Right forelimb (tissue), 1 donor: Measurements from ENCODE around the gene HOXC12.
A peak's percentile ranks its signal among the peaks of the same experiment; 100 is the strongest.

ENCODE experiments used
- DNase-seq: peaks from one replicate; pipeline ENCODE4 v3.0.0-alpha.2; 2018

HOXC12 gene

GRCh38 chr12:53941187-53941586 lies 13.5 kb upstream of the HOXC12 start:
- DNase-seq, result no peak

DNA sequence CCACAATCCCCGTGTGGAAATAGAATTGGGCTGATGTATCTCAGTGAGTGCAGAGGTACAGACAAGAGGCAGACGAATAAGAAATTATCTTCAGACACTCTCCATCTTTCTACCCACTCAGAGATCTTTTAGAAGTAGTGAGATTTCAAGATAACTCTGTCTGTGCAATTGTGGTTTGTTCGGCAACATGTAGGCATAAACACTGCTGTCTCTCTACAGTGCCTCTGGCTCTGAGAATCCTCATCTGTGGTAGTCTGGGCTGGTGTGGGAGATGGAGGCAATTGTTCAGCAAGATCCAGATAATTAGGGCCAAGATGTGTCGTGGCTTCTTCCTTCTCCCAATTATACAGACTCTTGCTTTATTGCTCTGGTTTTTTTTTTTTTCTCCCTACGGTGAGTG lies 13.0 kb upstream of the HOXC12 start:
- no peak for DNase-seq

DNA sequence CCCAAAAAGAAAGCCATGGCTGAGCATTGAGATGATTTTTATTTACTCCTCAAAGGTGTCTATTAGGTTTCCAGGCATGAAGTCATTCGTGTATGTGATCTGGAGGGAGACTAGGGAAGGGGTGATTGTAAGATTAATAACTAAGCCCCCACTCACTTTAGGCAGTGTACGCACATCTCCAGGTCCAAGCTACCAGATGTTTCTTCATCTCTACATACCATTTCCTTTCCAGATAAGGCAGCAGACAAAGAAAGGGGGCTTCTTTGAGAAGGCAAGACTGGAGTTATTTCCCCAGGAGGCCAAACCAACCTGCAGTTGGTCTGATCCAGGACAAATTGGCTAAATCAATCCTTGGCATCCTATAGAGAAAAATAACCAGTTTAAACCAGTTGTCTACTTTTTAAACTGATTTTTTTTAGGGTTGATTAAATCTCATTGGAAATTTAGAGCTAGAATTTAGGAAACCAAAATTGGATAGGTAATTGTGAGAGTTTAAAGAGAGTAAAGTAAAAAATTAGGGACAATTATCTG lies 12.2 kb upstream of the HOXC12 start:
- no peak for DNase-seq

DNA sequence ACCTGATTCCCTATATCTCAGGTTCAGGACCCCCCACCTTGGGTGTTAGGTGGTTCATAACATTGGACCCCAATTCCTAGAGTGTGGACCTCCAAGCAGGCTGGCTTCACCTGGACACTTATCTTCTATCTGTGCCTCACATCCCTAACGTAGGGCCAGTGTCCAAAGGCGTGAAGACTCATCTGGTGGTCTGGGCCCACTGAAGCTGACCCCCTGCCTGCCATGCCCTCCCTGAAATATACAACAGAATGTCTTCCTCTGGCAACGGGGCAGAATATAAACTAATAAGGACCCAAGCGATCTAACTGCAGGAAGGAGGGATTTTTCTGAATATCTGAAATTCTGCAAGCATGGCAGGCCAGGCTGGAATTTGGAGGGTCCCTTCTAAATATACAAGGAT lies 10.5 kb upstream of the HOXC12 start:
- DNase-seq, result peak; percentile 35

DNA sequence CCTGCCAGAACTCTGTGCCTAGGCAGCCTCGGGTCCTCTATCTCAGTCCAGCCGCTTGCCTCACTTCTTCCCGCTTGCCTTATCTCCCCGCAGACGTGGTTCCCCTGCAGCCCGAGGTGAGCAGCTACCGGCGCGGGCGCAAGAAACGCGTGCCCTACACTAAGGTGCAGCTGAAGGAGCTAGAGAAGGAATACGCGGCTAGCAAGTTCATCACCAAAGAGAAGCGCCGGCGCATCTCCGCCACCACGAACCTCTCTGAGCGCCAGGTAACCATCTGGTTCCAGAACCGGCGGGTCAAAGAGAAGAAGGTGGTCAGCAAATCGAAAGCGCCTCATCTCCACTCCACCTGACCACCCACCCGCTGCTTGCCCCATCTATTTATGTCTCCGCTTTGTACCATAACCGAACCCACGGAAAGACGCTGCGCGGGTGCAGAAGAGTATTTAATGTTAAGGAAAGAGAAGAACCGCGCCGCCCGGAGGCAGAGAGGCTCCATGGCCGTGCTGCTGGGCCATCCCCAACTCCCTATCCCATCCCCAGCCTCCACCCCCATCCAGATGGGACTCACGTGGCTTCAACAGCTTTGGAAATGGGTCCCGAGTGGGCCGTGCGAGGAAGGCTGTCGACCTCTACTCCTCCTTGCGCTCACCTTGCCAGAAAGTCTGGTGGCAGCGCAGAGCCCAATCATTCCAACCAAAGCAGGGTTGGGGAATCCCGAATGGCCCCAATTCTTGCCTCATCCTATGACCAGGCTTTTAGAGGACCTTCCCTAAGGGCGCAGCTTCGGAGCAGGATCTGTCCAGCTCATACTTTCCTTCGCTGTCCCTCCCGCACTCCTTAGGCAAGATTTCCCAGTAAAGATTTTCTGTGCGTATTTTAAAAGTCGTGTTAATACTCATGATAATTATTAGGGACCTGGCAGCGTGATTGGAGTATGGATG lies 9.5 kb upstream of the HOXC12 start:
- no peak for DNase-seq

DNA sequence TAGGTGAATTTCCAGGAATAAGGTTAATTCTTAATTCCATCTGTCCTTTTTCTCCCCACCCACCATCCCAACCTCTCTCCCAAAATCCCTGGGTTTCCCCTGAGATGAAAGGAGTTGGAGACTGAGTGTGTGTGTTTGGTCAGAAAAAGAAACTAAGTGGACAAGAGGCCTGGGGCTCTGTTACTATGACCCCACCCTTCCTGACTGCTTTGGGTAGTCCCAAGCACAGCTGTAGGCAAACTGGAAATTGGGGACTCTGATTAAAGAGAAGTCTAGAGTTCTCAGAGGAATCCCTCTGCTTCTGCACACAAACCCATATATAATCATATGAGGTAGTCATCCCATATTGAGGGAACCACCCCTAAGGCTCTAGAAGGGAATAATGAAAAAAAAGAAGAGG lies 7.0 kb upstream of the HOXC12 start:
- no peak for DNase-seq

GRCh38 chr12:53948650-53949593 lies 5.8 kb upstream of the HOXC12 start:
- no peak for DNase-seq

- no peak for DNase-seq
These were observed 4.9 kb upstream of the HOXC12 start for GRCh38 chr12:53949631-53950436.

GRCh38 chr12:53950437-53950773 lies 4.3 kb upstream of the HOXC12 start:
- no peak for DNase-seq

DNA sequence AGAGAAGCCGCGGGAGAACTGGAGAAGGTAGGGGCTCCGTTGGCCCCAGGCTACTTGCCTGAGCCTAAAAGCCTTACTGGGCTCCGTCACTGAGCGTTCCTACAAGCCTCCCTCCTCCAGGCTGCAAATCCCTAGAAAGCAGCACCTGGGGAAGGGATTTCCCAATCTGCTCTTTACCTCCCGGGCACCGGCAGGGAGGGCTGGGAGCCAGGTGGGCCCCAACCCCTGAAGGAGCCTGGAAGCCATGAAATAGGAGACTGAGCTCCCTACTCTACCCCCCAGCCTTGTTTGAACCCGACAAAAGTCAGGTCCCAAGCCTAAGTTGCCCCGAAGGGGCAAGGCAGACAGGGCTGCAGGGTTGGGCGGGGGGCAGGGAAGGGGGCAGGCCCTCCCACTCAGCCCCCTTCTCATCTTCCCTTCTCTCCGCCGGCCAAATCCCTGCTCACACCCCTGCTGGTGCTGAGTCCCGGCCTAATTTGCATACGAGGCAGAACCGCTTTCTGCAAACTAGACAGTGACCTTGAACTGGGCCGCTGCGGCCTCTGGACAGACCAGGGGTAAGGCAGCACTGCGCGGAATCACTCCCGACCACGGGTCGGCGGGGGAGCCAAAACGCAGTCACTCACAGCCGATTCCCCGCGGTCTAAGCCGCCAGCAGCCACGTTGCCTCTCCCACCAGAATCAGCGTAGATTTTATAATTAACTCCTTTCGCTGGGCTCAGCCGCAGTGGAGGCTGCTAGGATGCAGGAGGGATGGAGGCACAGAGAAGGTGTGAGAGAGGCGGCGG lies 3.7 kb upstream of the HOXC12 start:
- no peak for DNase-seq

GRCh38 chr12:53951577-53952334 lies 2.9 kb upstream of the HOXC12 start:
- no peak for DNase-seq

DNA sequence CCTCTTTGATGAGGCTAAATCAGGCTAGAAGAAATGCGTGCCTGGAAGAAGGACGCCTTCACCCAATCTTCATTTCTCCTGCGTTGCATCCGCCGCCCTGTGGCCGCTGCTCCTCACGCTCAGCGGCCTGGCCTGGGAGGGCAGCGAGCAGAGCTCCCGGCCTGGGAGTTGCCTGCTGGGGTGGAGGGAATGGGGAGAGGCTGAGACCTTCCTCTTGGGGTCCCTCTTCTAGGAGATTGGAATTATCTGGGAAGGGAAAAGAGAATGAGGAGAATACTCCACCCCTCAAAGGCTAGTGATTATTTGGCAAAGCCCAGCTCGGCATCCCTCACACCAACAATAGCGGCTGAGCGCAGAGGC lies 2.4 kb upstream of the HOXC12 start:
- DNase-seq, result no peak

GRCh38 chr12:53952871-53953734 lies 1.6 kb upstream of the HOXC12 start:
- DNase-seq, result no peak

DNA sequence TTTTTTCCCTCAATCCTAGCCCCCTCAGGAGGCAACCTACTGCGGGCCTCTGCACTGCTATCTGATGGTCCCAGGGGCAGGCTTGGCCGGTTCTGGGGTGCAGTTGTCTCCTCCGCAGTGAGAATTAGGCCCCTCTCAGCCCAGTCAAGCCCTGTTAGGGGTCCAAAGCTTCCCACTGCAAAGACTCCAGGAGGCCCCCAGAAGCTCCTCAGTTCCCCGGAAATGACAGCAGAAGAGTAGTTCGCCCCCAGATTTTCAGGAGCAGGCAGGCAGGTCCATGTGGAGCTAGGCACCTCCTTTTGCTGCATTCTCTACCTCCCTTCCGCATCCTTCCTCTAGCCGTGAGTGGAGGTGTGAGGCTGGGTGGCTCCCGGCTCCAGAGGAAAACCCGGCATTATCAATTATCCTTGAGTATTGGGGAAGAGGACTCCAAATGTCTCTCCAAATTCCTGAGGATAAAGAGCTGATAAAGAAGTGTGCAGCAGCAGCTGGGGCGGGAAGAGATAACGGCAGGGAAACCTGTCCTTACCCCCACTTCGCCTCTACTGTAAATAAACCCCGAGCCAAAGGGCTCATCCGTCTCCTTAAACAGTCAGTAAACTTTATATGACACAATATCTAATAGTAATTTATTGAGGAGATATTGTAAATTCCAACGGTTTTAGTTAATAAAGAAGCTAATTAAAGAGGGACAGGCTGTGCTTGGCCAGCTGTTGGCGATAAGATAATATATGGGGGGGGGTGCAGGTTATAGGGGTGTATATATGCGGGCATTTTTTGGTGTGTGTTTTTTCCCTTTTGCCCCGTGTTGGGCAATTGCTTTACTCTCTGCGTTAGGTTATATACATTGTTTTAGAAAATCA lies 641 bp upstream of the HOXC12 start:
- DNase-seq, result no peak

DNA sequence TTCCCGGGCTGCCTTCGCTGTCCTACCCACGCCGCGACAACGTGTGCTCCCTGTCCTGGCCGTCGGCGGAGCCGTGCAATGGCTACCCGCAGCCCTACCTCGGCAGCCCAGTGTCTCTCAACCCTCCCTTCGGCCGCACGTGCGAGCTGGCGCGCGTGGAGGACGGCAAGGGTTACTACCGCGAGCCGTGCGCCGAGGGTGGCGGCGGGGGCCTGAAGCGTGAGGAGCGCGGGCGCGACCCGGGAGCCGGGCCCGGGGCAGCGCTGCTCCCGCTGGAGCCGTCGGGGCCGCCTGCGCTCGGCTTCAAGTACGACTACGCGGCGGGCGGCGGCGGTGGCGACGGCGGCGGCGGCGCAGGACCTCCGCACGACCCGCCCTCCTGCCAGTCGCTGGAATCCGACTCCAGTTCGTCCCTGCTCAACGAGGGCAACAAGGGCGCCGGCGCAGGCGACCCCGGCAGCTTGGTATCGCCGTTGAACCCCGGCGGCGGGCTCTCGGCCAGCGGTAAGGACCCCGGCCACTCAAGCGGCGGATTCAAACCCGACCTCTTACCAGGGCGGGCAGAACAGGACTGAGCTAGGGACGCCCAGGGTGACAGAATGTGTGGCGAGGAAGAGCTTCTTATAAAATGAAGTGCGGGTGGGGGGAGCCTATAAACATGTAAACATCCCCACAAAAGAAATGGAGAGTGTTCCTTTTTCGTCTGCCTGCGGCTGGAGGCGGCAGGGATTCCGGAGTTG lies 503 bp downstream of the HOXC12 start:
- DNase-seq, result no peak

DNA sequence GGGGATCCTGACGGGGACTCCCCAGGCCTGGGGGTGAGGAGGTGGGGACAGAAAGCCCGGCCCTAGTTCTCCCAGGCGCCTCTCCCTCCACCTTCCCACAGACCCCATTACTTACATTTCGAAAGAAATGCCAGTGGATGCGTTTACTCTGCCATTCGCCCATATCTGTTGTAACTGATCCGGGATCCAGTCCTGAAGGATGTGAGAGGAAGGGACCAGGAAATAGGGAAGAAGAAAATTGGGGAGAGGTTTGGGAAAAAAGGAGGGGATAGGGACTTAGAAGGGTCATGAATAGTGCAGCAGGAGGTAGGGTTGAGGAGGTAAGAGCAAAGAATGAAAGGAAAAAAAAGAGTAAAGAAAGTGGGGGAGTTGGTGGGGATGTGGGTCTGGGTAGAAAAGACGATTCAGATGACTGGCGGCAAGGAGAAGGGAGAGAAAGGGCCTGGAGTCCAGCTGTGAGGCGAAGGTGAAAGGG lies 1.1 kb downstream of the HOXC12 start:
- no peak for DNase-seq

GRCh38 chr12:53956251-53956887 lies 1.7 kb downstream of the HOXC12 start:
- DNase-seq, result no peak
